ENCODE data around the gene CNOT6L.

The CNOT6L gene

GRCh38 chr4:77801260-77801608 lies 17.9 kb downstream of the CNOT6L start:
- no peak overlapping the region for H3K4me3 ChIP-seq (ENCODE audit: low read depth, low read length)
- in situ Hi-C loops (cut with HindIII; ENCODE audit: low sequenced_read_pairs) = no loop called here
- TF ChIP-seq CTCF (IDR thresholded peaks at IDR 0.05; ENCODE audit: low read depth, low read length, missing control alignments) = no peak
- no peak for DNase-seq (ENCODE audit: low read depth)

- in situ Hi-C loops (cut with HindIII; ENCODE audit: low sequenced_read_pairs) = no loop called here
- H3K4me3 ChIP-seq (ENCODE audit: low read depth, low read length) = no peak overlapping the region
- DNase-seq (ENCODE audit: low read depth) = peak; percentile 38
- TF ChIP-seq CTCF (IDR thresholded peaks at IDR 0.05; ENCODE audit: low read depth, low read length, missing control alignments) = no peak
Measured at GRCh38 chr4:77800483-77801259, 18.5 kb downstream of the CNOT6L start.

- no peak for TF ChIP-seq CTCF (IDR thresholded peaks at IDR 0.05; ENCODE audit: low read depth, low read length, missing control alignments)
- DNase-seq (ENCODE audit: low read depth) = no peak
- in situ Hi-C loops (cut with HindIII; ENCODE audit: low sequenced_read_pairs) = no loop called here
Measured at GRCh38 chr4:77800077-77800476, 19.1 kb downstream of the CNOT6L start.

GRCh38 chr4:77798385-77798784 lies 20.8 kb downstream of the CNOT6L start:
- in situ Hi-C loops (cut with HindIII; ENCODE audit: low sequenced_read_pairs) = no loop called here
- no peak for DNase-seq (ENCODE audit: low read depth)
- no peak for TF ChIP-seq CTCF (IDR thresholded peaks at IDR 0.05; ENCODE audit: low read depth, low read length, missing control alignments)
- no peak overlapping the region for H3K4me3 ChIP-seq (ENCODE audit: low read depth, low read length)

More at GRCh38 chr4:77800077-77800476, 19.1 kb downstream of the CNOT6L start:
- H3K4me3 ChIP-seq (ENCODE audit: low read depth, low read length) = no peak overlapping the region

GRCh38 chr4:77797239-77797638 lies 21.9 kb downstream of the CNOT6L start:
- DNase-seq (ENCODE audit: low read depth) = no peak
- no peak overlapping the region for H3K4me3 ChIP-seq (ENCODE audit: low read depth, low read length)
- TF ChIP-seq CTCF (IDR thresholded peaks at IDR 0.05; ENCODE audit: low read depth, low read length, missing control alignments) = no peak
- in situ Hi-C loops (cut with HindIII; ENCODE audit: low sequenced_read_pairs) = no loop called here

- DNase-seq (ENCODE audit: low read depth) = no peak
- no peak overlapping the region for H3K4me3 ChIP-seq (ENCODE audit: low read depth, low read length)
- in situ Hi-C loops (cut with HindIII; ENCODE audit: low sequenced_read_pairs) = no loop called here
- TF ChIP-seq CTCF (IDR thresholded peaks at IDR 0.05; ENCODE audit: low read depth, low read length, missing control alignments) = no peak
Measured at GRCh38 chr4:77795326-77795725, 23.8 kb downstream of the CNOT6L start.
